BJ (cell line): ENCODE results near the gene SNX8. TPM values are rescaled to one million over a fixed set of nuclear protein-coding genes. Genes with fewer than 3 reads are reported as not detected.
"Not testable (repeated sequence)": the region's sequence is repeated elsewhere in the genome, so short reads cannot be mapped to it uniquely, and the experiment has no call there.

Experiments
- CTCF ChIA-PET: fragments of 350-600 bp; formaldehyde crosslinking; extraction: SDS; loops from one replicate; lab custom pipeline; 2021; ENCODE audit warnings: antibody characterized with exemption, inconsistent platforms; lab: Yijun Ruan, JAX
- POLR2A ChIA-PET: fragments of 300-600 bp; sonication (Branson Sonifier 250); formaldehyde crosslinking; extraction: SDS; loops from one replicate; lab custom pipeline; 2021; ENCODE audit warnings: antibody characterized with exemption; lab: Charles Lee
- DNase-seq: peaks from one replicate; pipeline ENCODE4 v3.0.0-alpha.2; 2011; ENCODE audit warnings: low read depth
- H3K27me3 ChIP-seq: 2 replicates; pipeline ENCODE4 v1.6.0; 2011; ENCODE audit warnings: low read length; ENCODE audit not compliant: control insufficient read depth, insufficient read depth
- H3K36me3 ChIP-seq: 2 replicates; pipeline ENCODE4 v1.5.1; 2011; ENCODE audit warnings: low read length; ENCODE audit not compliant: control insufficient read depth, insufficient read depth
- H3K4me3 ChIP-seq: 2 replicates; pipeline ENCODE4 v1.5.1; 2011; ENCODE audit warnings: low read depth, mild to moderate bottlenecking, control low read depth, low read length
- CTCF ChIP-seq: IDR thresholded peaks from 2 replicates; pipeline ENCODE4 v1.5.1; 2011; ENCODE audit warnings: low read depth, mild to moderate bottlenecking, control low read depth, inconsistent platforms, low read length, moderate library complexity; ENCODE audit not compliant: insufficient read depth
- polyA plus RNA-seq: library from polyadenylated mRNA; depleted of rRNA; stranded (reverse); fragments of >200 nt; gene quantifications from 2 replicates; pipeline ENCODE4 v1.2.3, GENCODE V29; 2011

SNX8 gene
- polyA plus RNA-seq, 1 experiment = 62.1 TPM

- no peak for TF ChIP-seq CTCF
- POLR2A ChIA-PET = interaction anchor here (0.7 kb wide), 1 partner anchor 91 kb away, joined by 3 read pairs; no protein-coding TSS in a partner anchor
- DNase-seq = peak; percentile 43
- Histone ChIP-seq H3K36me3 (peaks cover 1% of the 10 kb centered on the region; the same call in 1 of the 2 replicates), H3K27me3 (no peaks in the 10 kb centered on the region), H3K4me3 (peak within 1 kb of the TSS; percentile 100)
- CTCF ChIA-PET = no interaction called here
These were observed 40.1 kb upstream of the SNX8 start, which contains the start of gene EIF3B for GRCh38 chr7:2354186-2354938. TSS of gene EIF3B (plus strand) at chr7:2354827. CDS start at chr7:2354922, 95 bp downstream.

GRCh38 chr7:2353936-2354185, 39.6 kb upstream of the SNX8 start:
- peak; percentile 31 for DNase-seq
- no peaks in the 10 kb centered on the region for H3K27me3 ChIP-seq
- H3K36me3 ChIP-seq = no peaks in the 10 kb centered on the region; the same call in 1 of the 2 replicates
- no peak for TF ChIP-seq CTCF
- ChIA-PET CTCF (no interaction called here), POLR2A (interaction anchor here (0.6 to 0.7 kb wide), 2 partner anchors 33 to 91 kb away, joined by 3 to 6 read pairs; no protein-coding TSS in a partner anchor)
- peak overlapping the region; percentile 100 for H3K4me3 ChIP-seq

GRCh38 chr7:2353113-2353935, 39.1 kb upstream of the SNX8 start:
- POLR2A ChIA-PET = interaction anchor here (0.6 to 0.7 kb wide), 2 partner anchors 34 to 90 kb away, joined by 3 to 6 read pairs; no protein-coding TSS in a partner anchor
- no peak for DNase-seq
- Histone ChIP-seq H3K36me3 (no peaks in the 10 kb centered on the region; the same call in 1 of the 2 replicates), H3K4me3 (peak overlapping the region; percentile 100), H3K27me3 (no peaks in the 10 kb centered on the region)
- no peak for TF ChIP-seq CTCF
- CTCF ChIA-PET = interaction anchor here (0.6 kb wide), 1 partner anchor 14 kb away, joined by 3 read pairs; no protein-coding TSS in a partner anchor

- CTCF ChIA-PET = interaction anchor here (0.7 to 1.4 kb wide), 2 partner anchors 17 to 118 kb away, joined by 3 read pairs; partner anchors contain the start of gene MAD1L1
- Histone ChIP-seq H3K36me3 (no peaks in the 10 kb centered on the region), H3K27me3 (no peaks in the 10 kb centered on the region), H3K4me3 (no peak overlapping the region)
- TF ChIP-seq CTCF = no peak
- POLR2A ChIA-PET = no interaction called here
- DNase-seq = no peak
These were observed 36.6 kb upstream of the SNX8 start for GRCh38 chr7:2350861-2351260.

- TF ChIP-seq CTCF = no peak
- no peak for DNase-seq
- Histone ChIP-seq H3K27me3 (no peaks in the 10 kb centered on the region), H3K36me3 (no peaks in the 10 kb centered on the region), H3K4me3 (no peak overlapping the region)
- ChIA-PET POLR2A (no interaction called here), CTCF (interaction anchor here (0.7 to 1.4 kb wide), 4 partner anchors 18 to 117 kb away, joined by 3 read pairs; partner anchors contain the start of gene MAD1L1)
These were observed 35.8 kb upstream of the SNX8 start for GRCh38 chr7:2350055-2350454.

- H3K36me3 ChIP-seq, DNase-seq, H3K27me3 ChIP-seq: not testable (repeated sequence)
- POLR2A ChIA-PET = interaction anchor here (1.0 kb wide), 1 partner anchor 99 kb away, joined by 3 read pairs; no protein-coding TSS in a partner anchor
- CTCF ChIA-PET = interaction anchor here (0.6 to 1.7 kb wide), 26 partner anchors 9 to 765 kb away, joined by 3 to 24 read pairs (median 4); partner anchors contain the start of genes MAD1L1, MRM2 and NUDT1
- H3K4me3 ChIP-seq = peak overlapping the region; percentile 5; the same call in 1 of the 2 replicates
These were observed 33.3 kb upstream of the SNX8 start for GRCh38 chr7:2347351-2348063.
